NB4 (cell line): ENCODE results near the gene BLACAT1.

Experiments used
- DNase-seq: peaks from one replicate; pipeline ENCODE4 v3.0.0; 2010; ENCODE audit warnings: low read depth
- H3K4me3 ChIP-seq: one replicate; pipeline ENCODE4 v1.5.1; 2011; ENCODE audit warnings: mild to moderate bottlenecking, low read depth, low read length, moderate library complexity
- MYC ChIP-seq: IDR thresholded peaks from 2 replicates; pipeline ENCODE4 v1.6.1; 2011; ENCODE audit warnings: low read depth, low read length
- POLR2A ChIP-seq: IDR thresholded peaks from 2 replicates; pipeline ENCODE4 v1.6.1; 2011; ENCODE audit warnings: mild to moderate bottlenecking; ENCODE audit not compliant: insufficient read length; ENCODE audit errors: extremely low read depth
- TF ChIP-seq, protein P1 (sequence below): IDR thresholded peaks from 2 replicates; pipeline ENCODE4 v1.6.1; 2011; ENCODE audit warnings: low read depth, low read length
- TF ChIP-seq, protein P2 (sequence below): IDR thresholded peaks from one replicate; pipeline ENCODE4 v1.5.1; 2012; ENCODE audit warnings: low read depth, low read length

Gene BLACAT1

DNA sequence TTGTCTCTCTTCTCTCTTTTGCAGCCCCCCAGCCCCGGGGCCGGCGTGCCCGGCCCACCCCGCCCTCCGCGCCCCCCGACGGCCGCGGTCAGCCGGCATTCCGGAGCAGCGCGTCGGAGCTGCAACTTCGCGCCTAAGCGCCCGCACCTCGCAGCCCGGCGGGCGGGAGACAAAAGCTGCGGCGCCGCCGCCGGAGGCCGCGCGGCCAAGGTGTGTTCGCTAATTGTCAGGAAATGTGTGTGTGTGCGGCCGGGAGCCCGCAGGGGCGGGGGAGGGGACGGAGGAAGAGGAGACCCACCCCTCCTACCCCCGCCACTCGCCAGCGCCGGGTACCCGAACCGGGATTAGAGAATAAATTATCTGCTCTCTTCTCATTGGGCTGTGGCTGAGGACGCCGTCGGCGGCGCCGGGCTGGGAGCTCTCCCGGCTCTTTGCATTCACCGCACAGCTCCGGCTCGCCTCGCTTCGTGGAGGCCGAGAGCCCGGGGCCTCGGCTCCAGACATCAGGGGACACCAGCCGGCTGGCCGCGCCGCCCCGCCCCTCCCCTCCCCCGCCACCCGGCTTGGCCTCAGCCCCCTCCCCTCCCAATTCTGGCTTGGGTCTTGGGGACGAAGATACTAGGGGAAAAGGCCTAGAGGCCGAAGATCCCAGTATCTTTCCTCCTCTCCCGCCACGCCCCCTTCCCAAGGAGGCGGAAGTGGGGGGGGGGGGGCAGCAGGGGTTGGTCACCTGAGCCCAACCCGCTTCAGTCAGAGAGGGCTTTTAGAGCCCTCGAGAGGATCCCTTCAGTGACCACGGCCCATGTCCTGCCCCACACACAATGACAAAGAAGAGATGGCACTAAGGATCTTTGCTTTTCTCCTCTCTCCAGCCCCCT is 1.3 kb upstream of the BLACAT1 start:
- TF ChIP-seq POLR2A (no peak), MYC (no peak)
- TF ChIP-seq, protein P1, sequence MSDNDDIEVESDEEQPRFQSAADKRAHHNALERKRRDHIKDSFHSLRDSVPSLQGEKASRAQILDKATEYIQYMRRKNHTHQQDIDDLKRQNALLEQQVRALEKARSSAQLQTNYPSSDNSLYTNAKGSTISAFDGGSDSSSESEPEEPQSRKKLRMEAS, result no peak
- TF ChIP-seq, protein P2, sequence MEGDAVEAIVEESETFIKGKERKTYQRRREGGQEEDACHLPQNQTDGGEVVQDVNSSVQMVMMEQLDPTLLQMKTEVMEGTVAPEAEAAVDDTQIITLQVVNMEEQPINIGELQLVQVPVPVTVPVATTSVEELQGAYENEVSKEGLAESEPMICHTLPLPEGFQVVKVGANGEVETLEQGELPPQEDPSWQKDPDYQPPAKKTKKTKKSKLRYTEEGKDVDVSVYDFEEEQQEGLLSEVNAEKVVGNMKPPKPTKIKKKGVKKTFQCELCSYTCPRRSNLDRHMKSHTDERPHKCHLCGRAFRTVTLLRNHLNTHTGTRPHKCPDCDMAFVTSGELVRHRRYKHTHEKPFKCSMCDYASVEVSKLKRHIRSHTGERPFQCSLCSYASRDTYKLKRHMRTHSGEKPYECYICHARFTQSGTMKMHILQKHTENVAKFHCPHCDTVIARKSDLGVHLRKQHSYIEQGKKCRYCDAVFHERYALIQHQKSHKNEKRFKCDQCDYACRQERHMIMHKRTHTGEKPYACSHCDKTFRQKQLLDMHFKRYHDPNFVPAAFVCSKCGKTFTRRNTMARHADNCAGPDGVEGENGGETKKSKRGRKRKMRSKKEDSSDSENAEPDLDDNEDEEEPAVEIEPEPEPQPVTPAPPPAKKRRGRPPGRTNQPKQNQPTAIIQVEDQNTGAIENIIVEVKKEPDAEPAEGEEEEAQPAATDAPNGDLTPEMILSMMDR, result no peak
- no peak for DNase-seq
- no peak overlapping the region for H3K4me3 ChIP-seq

DNA sequence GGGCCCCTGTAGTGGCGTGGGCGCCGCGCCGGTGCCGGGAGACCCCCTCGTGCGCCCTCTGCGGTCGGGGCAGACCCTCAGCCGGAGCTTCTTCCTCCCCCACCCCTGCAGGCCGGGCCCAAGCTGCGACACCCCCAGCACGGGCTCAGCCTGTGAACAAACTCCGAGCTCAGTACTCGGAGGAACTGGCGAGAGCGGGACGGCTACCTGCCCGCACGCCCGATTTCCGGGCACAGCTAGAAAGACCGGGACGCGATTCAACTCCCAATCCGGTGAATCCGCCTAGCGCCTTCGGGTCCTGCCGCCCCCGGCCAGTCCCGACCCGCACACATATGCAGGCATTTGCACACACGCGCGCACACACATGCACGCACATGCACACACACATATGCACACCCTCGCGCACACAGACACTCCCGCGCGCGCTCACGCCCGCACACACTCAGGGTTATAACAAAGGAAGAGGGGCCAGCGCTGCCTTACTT is 580 bp upstream of the BLACAT1 start:
- TF ChIP-seq, protein P1, result no peak
- TF ChIP-seq, protein P2, result no peak
- TF ChIP-seq MYC, result no peak
- TF ChIP-seq POLR2A, result no peak
- H3K4me3 ChIP-seq, result no peak overlapping the region
- no peak for DNase-seq

DNA sequence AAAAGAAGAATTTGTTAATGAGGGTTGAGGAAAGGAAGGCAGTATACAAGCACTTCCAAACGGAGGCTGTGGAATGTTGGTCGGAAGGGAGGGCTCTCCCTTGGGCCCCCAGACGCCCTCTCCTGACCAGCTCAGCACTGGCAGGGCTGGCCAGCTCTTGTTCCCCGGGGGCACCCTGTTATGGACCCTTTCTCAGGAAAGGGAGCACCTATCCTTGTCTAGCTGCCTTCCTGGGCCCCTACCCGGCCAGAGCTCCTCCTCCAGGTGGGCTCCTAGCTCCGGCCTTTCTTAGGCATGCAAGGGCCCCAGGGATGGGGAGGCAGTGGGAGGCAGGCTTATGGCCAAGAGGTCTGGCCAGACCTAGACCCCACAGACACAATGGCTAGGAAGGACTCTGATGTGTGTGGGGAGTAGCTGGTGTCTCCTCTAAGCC is 926 bp downstream of the BLACAT1 start:
- TF ChIP-seq MYC, result no peak
- TF ChIP-seq, protein P1, result no peak
- TF ChIP-seq, protein P2, result no peak
- TF ChIP-seq POLR2A, result no peak
- H3K4me3 ChIP-seq, result no peak overlapping the region
- DNase-seq, result no peak

DNA sequence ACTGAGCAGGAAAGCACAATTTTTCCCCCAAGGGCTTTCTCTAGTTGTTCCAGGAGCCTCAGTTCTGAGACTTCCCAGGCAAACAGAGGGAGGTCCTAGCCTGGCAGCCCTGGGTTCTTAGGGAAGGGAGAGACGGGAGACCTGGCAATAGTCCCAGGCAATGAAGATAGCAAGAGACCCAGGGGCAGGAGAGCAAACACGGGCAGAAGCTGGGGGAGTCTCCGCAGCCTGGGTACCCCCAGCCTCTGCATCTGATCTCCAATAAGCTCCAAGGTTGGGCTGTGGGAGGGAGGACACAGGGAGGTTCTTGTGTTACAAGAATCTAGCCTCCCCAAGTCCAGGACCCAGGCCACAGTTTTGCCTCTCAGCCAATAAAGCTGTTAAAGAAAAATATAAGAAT is 2.4 kb downstream of the BLACAT1 start:
- DNase-seq, result no peak
- H3K4me3 ChIP-seq, result no peak overlapping the region
- TF ChIP-seq MYC (no peak), POLR2A (no peak)
- TF ChIP-seq, protein P2, result no peak
- TF ChIP-seq, protein P1, result no peak

DNA sequence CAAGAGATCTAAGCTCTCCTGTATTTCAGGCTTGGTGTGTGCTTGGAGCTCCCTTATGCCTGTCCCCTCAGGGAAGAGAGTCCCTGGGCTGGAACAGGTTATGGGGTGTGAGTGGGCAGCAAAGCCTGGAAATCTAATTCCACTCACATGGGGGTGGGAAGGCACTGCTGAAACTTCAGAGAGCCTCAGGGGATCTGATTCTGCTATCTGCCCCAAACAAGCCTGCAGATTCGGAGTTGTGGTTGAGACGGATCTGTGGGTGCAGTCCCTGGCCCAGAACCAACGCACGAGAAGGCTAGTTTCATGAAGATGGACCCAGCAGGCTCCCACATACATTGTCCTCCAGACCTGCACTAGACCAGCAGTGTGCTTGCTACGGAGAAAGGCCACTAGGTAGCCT is 2.9 kb downstream of the BLACAT1 start:
- no peak for DNase-seq
- TF ChIP-seq POLR2A (no peak), MYC (no peak)
- TF ChIP-seq, protein P1, result no peak
- TF ChIP-seq, protein P2, result no peak
- H3K4me3 ChIP-seq, result no peak overlapping the region
